ENCODE data around the gene SLC1A7. TPM values are rescaled to one million over a fixed set of nuclear protein-coding genes. Genes with fewer than 3 reads are reported as not detected.

SLC1A7 gene
- total RNA-seq, 1 experiment from 2014 or later: not detected

DNA sequence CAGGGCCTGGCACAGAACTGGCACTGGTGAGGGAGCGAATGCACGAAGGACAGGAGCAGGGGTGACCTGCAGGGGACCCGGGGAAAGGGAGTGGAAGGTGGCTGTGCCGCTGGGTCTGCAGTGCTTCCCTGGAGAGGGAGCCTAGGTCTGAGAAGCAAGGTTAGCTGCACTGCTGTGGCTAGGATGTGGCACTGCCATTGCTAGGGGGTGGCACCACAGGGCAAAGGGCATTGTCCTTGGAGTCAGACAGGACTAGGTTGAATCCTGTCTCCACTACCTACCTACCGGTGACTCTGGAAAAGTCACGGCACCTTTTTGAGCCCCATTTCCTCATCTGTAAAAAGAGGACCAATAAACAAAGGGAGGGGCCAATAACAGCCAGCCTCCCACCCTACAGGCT is 28.3 kb downstream of the SLC1A7 start:
- no peaks in the 10 kb centered on the region for H3K79me2 ChIP-seq (ENCODE audit: insufficient read depth, low read length)
- ChIA-PET POLR2A (no interaction called here), RAD21 (ENCODE audit: low non-redundant PET in 1 of 2, low total read pairs in 2 of 2, uncharacterized antibody in 2 of 2, unreplicated experiment in 2 of 2) (no interaction called here), CTCF (no interaction called here)
- H3K27ac ChIP-seq (ENCODE audit: low read depth, low read length): no peak overlapping the region
- H3K4me3 ChIP-seq (replicated peaks in 1 of 2; ENCODE audit: low read depth in 1 of 2, low read length in 2 of 2): no peak overlapping the region
- H3K9me3 ChIP-seq (ENCODE audit: control insufficient read depth in 1 of 2, insufficient read depth in 1 of 2, low read depth in 1 of 2, low read length in 2 of 2): peaks cover 0 to 7% of the 10 kb centered on the region in 2 experiments; a peak in 1 of 4 replicates
- intact Hi-C loops (cut with micrococcal nuclease): no loop called here
- no peak overlapping the region for H2AFZ ChIP-seq (ENCODE audit: low read depth, low read length, poor library complexity, severe bottlenecking)
- no peaks in the 10 kb centered on the region for H3K27me3 ChIP-seq (ENCODE audit: insufficient read depth, low read length)
- no peaks in the 10 kb centered on the region for H3K9me2 ChIP-seq (ENCODE audit: insufficient read depth)
- TF ChIP-seq MAX (IDR thresholded peaks at IDR 0.05) (no peak), JUND (IDR thresholded peaks at IDR 0.05) (no peak), POLR2AphosphoS5 (IDR thresholded peaks at IDR 0.05; ENCODE audit: low read depth, low read length) (no peak), ZBTB33 (IDR thresholded peaks at IDR 0.05; ENCODE audit: extremely low read depth, insufficient replicate concordance, low read length) (no peak)
- TF ChIP-seq, protein P1, sequence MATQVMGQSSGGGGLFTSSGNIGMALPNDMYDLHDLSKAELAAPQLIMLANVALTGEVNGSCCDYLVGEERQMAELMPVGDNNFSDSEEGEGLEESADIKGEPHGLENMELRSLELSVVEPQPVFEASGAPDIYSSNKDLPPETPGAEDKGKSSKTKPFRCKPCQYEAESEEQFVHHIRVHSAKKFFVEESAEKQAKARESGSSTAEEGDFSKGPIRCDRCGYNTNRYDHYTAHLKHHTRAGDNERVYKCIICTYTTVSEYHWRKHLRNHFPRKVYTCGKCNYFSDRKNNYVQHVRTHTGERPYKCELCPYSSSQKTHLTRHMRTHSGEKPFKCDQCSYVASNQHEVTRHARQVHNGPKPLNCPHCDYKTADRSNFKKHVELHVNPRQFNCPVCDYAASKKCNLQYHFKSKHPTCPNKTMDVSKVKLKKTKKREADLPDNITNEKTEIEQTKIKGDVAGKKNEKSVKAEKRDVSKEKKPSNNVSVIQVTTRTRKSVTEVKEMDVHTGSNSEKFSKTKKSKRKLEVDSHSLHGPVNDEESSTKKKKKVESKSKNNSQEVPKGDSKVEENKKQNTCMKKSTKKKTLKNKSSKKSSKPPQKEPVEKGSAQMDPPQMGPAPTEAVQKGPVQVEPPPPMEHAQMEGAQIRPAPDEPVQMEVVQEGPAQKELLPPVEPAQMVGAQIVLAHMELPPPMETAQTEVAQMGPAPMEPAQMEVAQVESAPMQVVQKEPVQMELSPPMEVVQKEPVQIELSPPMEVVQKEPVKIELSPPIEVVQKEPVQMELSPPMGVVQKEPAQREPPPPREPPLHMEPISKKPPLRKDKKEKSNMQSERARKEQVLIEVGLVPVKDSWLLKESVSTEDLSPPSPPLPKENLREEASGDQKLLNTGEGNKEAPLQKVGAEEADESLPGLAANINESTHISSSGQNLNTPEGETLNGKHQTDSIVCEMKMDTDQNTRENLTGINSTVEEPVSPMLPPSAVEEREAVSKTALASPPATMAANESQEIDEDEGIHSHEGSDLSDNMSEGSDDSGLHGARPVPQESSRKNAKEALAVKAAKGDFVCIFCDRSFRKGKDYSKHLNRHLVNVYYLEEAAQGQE (IDR thresholded peaks at IDR 0.05; ENCODE audit: low read depth): no peak
- no peak overlapping the region for H3K4me2 ChIP-seq (ENCODE audit: low read length)
- no TSS peak for BruUV-seq (replicated peaks)
- H3K4me1 ChIP-seq (ENCODE audit: control insufficient read depth in 1 of 2, insufficient read depth in 2 of 2, low read length in 2 of 2): peaks cover 0 to 20% of the 10 kb centered on the region in 2 experiments; a peak in 2 of 4 replicates
- H3K9ac ChIP-seq (ENCODE audit: low read length): no peak overlapping the region
- ATAC-seq (no peak), DNase-seq (ENCODE audit: low read depth, low spot score) (no peak)
- no peaks in the 10 kb centered on the region for H4K20me1 ChIP-seq (ENCODE audit: insufficient read depth)
- H3K36me3 ChIP-seq (ENCODE audit: control insufficient read depth in 1 of 2, insufficient read depth in 2 of 2, low read length in 2 of 2): no peaks in the 10 kb centered on the region

All from HCT116 (cell line).